Muscle of back (tissue), 13 donors: ENCODE results near the gene QRICH2. TPM values are rescaled to one million over a fixed set of nuclear protein-coding genes. Genes with fewer than 3 reads are reported as not detected.
A peak's percentile ranks its signal among the peaks of the same experiment; 100 is the strongest.
"Not testable (repeated sequence)": the region's sequence is repeated elsewhere in the genome, so short reads cannot be mapped to it uniquely, and the experiment has no call there.

Experiments used
- DNase-seq, 3 donors: peaks; one replicate each; pipeline versions ENCODE4 v3.0.0 to v3.0.0-alpha.2; 2013
- long read RNA-seq, 9 donors: transcript quantifications; one replicate each; lab custom pipeline, GENCODE V29; 2026
- polyA plus RNA-seq, 10 donors: library from polyadenylated mRNA; unstranded; fragments of 120-200 nt; gene quantifications; one replicate each; pipeline ENCODE4 v1.2.1, GENCODE V29; 2013; ENCODE audit not compliant: insufficient read length in 10 of 10

Gene QRICH2, protein sequence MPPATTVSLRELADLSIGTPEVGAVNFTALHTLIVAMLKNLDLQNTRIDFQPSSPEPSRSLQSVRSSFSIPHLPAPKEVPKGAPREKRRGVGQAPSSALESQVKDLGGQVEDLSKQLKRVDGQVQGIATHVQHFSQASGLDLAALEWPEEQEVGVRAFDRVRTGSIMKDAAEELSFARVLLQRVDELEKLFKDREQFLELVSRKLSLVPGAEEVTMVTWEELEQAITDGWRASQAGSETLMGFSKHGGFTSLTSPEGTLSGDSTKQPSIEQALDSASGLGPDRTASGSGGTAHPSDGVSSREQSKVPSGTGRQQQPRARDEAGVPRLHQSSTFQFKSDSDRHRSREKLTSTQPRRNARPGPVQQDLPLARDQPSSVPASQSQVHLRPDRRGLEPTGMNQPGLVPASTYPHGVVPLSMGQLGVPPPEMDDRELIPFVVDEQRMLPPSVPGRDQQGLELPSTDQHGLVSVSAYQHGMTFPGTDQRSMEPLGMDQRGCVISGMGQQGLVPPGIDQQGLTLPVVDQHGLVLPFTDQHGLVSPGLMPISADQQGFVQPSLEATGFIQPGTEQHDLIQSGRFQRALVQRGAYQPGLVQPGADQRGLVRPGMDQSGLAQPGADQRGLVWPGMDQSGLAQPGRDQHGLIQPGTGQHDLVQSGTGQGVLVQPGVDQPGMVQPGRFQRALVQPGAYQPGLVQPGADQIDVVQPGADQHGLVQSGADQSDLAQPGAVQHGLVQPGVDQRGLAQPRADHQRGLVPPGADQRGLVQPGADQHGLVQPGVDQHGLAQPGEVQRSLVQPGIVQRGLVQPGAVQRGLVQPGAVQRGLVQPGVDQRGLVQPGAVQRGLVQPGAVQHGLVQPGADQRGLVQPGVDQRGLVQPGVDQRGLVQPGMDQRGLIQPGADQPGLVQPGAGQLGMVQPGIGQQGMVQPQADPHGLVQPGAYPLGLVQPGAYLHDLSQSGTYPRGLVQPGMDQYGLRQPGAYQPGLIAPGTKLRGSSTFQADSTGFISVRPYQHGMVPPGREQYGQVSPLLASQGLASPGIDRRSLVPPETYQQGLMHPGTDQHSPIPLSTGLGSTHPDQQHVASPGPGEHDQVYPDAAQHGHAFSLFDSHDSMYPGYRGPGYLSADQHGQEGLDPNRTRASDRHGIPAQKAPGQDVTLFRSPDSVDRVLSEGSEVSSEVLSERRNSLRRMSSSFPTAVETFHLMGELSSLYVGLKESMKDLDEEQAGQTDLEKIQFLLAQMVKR (N-terminal part only)
- 1 to 10 TPM; 2.1 to 4.7 (median 3.4) TPM for polyA plus RNA-seq
- long read RNA-seq, donor 1: 0 reads
- long read RNA-seq, donor 2: 0 reads
- long read RNA-seq, donor 3: 0 reads
- long read RNA-seq, donor 4: 0 reads
- long read RNA-seq, donor 5: 0 reads
- long read RNA-seq, donor 6: 0 reads
- long read RNA-seq, donor 7: 0 reads
- long read RNA-seq, donor 8: 0 reads
- long read RNA-seq, donor 9: 0 reads

GRCh38 chr17:76307966-76308338, at the start of gene QRICH2:
TSS of gene QRICH2 (minus strand) at chr17:76308276. CDS start at chr17:76307998, 278 bp downstream.
- no peak for DNase-seq

DNA sequence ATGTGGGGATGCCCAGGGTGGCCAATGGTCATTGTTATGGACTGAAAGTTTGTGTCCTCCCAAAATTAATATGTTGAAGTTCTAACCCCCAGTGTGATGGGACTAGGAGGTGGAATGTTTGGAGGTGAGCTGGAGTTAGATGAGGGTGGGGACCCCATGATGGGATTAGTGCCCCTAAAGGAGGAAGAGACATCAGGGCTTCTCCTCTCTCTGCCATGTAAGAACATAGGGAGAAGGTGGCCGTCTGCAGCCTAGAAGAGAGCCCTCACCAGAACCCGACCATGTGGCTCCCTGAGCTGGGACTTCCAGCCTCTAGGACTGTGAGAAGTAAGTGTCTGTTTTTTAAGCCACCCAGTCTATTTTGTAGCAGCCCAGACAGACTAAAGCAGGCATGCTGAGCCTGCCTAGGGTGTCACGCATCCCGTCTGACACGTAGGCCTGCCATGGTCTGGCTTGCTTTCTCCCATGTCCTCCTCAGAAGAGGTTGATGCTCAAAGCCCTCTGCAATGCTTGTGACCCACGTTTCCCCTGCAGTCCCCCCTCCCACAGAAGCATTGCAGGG, 49.6 kb upstream of the QRICH2 start:
- no peak for DNase-seq

- DNase-seq: no peak
These were observed 48.9 kb upstream of the QRICH2 start for GRCh38 chr17:76356803-76357456.

- peak in 1 of 3 donors; percentile 26 for DNase-seq
These were observed 46.8 kb upstream of the QRICH2 start for GRCh38 chr17:76354747-76355310.

- DNase-seq: no peak
These were observed 46.2 kb upstream of the QRICH2 start for GRCh38 chr17:76354317-76354729.

- DNase-seq: peak; percentile 91 to 99 (median 93)
These were observed 45.7 kb upstream of the QRICH2 start, which contains the start of gene PRPSAP1 for GRCh38 chr17:76353599-76354316. TSS of gene PRPSAP1 (minus strand) at chr17:76353916. CDS start at chr17:76353703, 213 bp downstream.

GRCh38 chr17:76353004-76353598, 45.0 kb upstream of the QRICH2 start:
- no peak for DNase-seq

DNA sequence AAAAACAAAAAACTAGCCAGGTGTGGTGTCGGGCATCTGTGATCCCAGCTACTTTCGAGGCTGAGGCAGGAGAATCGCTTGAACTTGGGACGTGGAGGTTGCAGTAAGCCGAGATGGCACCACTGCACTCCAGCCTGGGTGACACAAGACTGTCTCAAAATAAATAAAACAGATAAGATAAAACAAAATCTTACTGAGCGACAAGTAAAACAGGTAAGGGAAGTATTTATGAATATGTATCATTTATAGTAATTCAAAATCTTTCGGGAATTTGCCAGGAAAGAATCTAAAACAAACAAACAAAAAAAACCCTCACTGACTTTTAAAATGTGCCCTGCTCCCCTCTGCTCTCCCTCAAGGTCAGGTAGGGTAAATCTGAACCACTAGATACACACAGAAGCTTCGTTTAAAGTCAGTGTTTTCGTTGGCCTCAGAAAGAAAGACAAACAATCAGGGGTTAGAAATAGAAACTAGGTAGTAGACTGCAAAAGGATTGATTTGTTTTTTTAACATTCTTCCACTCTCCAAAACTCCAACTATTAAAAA, 43.5 kb upstream of the QRICH2 start:
- no peak for DNase-seq

DNA sequence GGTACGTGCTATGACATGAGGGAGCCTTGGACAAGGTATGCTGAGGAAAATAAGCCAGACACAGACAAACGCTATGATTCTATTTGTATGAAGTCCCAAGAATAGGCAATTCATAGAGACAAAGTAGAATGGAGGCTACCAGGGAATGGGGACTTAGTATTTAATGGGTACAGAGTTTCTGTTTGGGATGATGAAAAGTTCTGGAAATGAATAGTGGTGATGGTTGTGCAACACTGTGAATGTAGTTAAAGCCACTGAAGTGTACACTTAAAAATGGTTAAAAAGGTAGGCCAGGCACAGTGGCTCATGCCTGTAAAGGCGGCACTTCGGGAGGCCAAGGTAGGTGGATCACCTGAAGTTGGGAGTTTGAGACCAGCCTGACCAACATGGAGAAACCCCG, 42.4 kb upstream of the QRICH2 start:
- DNase-seq: no peak

DNA sequence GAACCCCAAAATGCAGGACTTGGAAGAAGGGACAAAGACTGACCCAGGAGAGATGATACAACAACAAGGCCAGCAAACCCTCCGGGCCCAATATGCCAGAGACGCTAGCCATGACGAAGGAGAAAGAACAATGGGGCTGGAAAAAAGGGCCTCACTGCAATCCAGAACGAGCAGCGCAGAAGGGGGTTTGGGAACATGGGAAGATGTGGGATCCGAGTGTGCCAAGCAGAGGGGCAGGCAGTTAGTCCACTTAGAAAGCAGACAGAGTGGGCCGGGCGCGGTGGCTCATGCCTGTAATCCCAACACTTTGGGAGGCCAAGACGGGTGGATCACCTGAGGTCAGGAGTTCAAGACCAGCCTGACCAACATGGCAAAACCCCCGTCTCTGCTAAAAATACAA, 38.9 kb upstream of the QRICH2 start:
- DNase-seq: not testable (repeated sequence)

DNA sequence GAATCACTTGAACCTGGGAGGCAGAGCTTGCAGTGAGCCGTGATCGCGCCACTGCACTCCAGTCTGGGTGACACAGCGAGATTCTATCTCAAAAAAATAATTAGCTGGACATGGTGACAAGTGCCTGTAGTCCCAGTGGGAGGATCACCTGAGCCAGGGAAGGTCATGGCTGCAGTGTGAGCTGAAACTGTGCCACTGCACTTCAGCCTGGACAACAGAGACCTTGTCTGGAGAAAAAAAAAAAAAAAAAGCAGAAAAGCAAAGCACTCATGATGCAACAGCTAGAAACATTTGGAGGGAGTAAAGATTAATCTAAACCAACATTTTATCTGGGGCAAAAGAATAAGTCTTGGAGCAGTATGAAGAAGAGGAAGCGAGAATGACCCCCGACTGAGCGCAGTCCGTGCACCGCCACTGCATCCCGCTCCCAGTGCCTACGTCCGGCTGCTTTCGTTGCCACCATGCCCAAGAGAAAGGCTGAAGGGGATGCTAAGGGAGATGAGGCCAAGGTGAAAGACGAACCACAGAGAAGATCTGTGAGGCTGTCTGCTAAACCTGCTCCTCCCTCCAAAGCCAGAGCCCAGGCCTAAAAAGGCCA, 37.4 kb upstream of the QRICH2 start:
- DNase-seq: no peak

DNA sequence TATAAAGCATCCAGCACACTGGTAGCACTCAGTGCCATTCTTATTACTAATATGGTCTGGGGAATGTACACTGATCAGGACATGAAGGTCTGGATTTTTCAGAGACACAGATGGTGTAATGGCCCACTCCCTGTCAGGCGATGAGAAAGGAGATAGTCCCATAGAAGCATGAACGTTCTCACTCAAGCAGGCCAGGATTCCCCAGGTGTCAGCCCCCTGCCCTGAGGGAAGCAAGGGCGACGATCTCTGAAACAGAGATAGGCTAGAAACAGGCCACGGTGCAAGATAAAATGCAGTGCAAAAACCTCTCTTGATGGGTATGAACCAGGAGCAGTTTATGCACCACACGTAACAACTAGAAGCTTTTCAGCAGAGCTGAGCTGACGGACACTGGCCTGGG, 35.0 kb upstream of the QRICH2 start:
- DNase-seq: no peak

- DNase-seq: no peak
These were observed 33.2 kb upstream of the QRICH2 start for GRCh38 chr17:76341301-76341700.

DNA sequence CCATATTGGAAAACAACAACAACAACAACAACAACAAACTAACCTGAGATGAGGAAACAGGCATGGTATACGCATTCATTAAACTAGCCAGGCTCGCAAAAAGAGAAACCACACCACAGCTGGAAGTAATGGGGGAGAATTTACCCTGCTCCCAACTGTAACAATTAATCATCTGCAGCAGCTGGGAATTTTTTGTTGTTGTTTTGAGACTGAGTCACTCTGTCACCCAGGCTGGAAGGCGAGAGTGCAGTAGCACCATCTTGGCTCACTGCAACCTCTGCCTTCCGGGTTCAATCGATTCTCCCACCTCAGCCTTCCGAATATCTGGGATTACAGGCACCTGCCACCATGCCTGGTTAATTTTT, 29.3 kb upstream of the QRICH2 start:
- peak in 1 of 3 donors; percentile 9 for DNase-seq

GRCh38 chr17:76336756-76337412, 28.8 kb upstream of the QRICH2 start:
- DNase-seq: no peak

- no peak for DNase-seq
These were observed 27.8 kb upstream of the QRICH2 start for GRCh38 chr17:76335716-76336381.
